H1 (cell line): Measurements from ENCODE around the gene MEIS2. TPM values are rescaled to one million over a fixed set of nuclear protein-coding genes. Genes with fewer than 3 reads are reported as not detected.

ENCODE experiments used
- ATF3 ChIP-seq: IDR thresholded peaks from 2 replicates; pipeline ENCODE4 v1.6.1; 2011; ENCODE audit warnings: low read depth, mild to moderate bottlenecking, low read length; ENCODE audit not compliant: insufficient read depth
- CBX8 ChIP-seq: fragments of 300-800, 300-1000 bp; sonication (generic); IDR thresholded peaks from 2 replicates; pipeline ENCODE4 v1.7.1; 2016; ENCODE audit warnings: low read depth, low read length, borderline replicate concordance
- CTBP2 ChIP-seq: IDR thresholded peaks from 2 replicates; pipeline ENCODE4 v1.7.0; 2011; ENCODE audit warnings: borderline replicate concordance, mild to moderate bottlenecking, moderate library complexity, mixed read lengths, low read length; ENCODE audit not compliant: insufficient read depth, insufficient read length
- EGR1 ChIP-seq: IDR thresholded peaks from 2 replicates; pipeline ENCODE4 v1.6.1; 2011; ENCODE audit warnings: low read depth, low read length, borderline replicate concordance
- EZH2 ChIP-seq: fragments of 200-600 bp; sonication (generic); IDR thresholded peaks from 2 replicates; pipeline ENCODE4 v1.7.1; 2012; ENCODE audit warnings: low read depth, mild to moderate bottlenecking, moderate library complexity, low read length, inconsistent platforms; ENCODE audit not compliant: severe bottlenecking
- KDM1A ChIP-seq: fragments of 200-600, 300-600 bp; sonication (generic); IDR thresholded peaks from 2 replicates; pipeline ENCODE4 v1.7.1; 2016; ENCODE audit warnings: mild to moderate bottlenecking, low read length, borderline replicate concordance
- MAFK ChIP-seq: IDR thresholded peaks from 2 replicates; pipeline ENCODE4 v1.6.1; 2012; ENCODE audit warnings: low read depth, mild to moderate bottlenecking, improper control_type of control experiment, low read length
- POLR2AphosphoS5 ChIP-seq: IDR thresholded peaks from 2 replicates; pipeline ENCODE4 v1.6.1; 2011; ENCODE audit warnings: low read depth, low read length
- RXRA ChIP-seq: IDR thresholded peaks from 2 replicates; pipeline ENCODE4 v1.6.1; 2011; ENCODE audit warnings: low read depth, mild to moderate bottlenecking, low read length, moderate library complexity; ENCODE audit not compliant: insufficient read depth
- SIX5 ChIP-seq: IDR thresholded peaks from 2 replicates; pipeline ENCODE4 v1.6.1; 2011; ENCODE audit warnings: mild to moderate bottlenecking, low read depth, low read length
- polyA plus RNA-seq, 7 experiments: library from polyadenylated mRNA; depleted of rRNA in 3 of 7; stranded (reverse) in 5 of 7; unstranded in 2 of 7; fragments of >200 nt in 5 of 7; fragments of 200-250 nt in 2 of 7; gene quantifications; 1 replicate in 5 of 7; 2 replicates in 1 of 7; 4 replicates in 1 of 7; pipeline versions ENCODE4 v1.2.1 to v1.2.3, GENCODE V29; 2011 to 2013; ENCODE audit warnings: missing spikeins in 2 of 7, mixed read lengths in 2 of 7
- total RNA-seq: library from RNA; stranded (reverse); fragmentation: NEBNext Ultra II Directional; extraction: Animal tissue kit (Norgen Biotek cat#: 25700); gene quantifications from 2 replicates; pipeline ENCODE4 v1.2.1, GENCODE V29; 2021

The MEIS2 gene
- total and polyA plus RNA-seq, 2 of the 8 experiments (the other 6 are each of a cell fraction or from before 2014, with no cell fraction given) = 0.22 to 1.2 TPM

- no peak for TF ChIP-seq ATF3
- TF ChIP-seq KDM1A = no peak
- no peak for TF ChIP-seq POLR2AphosphoS5
- no peak for TF ChIP-seq CTBP2
- no peak for TF ChIP-seq EGR1
- no peak for TF ChIP-seq RXRA
- no peak for TF ChIP-seq CBX8
- TF ChIP-seq EZH2 = no peak
- no peak for TF ChIP-seq MAFK
- TF ChIP-seq SIX5 = no peak
These were observed 31.3 kb upstream of the MEIS2 start (continued) for GRCh38 chr15:37131621-37132020.
